GM21447 (cell line): ENCODE data around the gene CR1.
"Not testable (repeated sequence)": the region's sequence is repeated elsewhere in the genome, so short reads cannot be mapped to it uniquely, and the experiment has no call there.

Experiments used
- ATAC-seq: cut with Tn5 transposase; IDR thresholded peaks from one replicate; pipeline ENCODE4 v1.9.1; 2021; ENCODE audit not compliant: unreplicated experiment

CR1 gene

DNA sequence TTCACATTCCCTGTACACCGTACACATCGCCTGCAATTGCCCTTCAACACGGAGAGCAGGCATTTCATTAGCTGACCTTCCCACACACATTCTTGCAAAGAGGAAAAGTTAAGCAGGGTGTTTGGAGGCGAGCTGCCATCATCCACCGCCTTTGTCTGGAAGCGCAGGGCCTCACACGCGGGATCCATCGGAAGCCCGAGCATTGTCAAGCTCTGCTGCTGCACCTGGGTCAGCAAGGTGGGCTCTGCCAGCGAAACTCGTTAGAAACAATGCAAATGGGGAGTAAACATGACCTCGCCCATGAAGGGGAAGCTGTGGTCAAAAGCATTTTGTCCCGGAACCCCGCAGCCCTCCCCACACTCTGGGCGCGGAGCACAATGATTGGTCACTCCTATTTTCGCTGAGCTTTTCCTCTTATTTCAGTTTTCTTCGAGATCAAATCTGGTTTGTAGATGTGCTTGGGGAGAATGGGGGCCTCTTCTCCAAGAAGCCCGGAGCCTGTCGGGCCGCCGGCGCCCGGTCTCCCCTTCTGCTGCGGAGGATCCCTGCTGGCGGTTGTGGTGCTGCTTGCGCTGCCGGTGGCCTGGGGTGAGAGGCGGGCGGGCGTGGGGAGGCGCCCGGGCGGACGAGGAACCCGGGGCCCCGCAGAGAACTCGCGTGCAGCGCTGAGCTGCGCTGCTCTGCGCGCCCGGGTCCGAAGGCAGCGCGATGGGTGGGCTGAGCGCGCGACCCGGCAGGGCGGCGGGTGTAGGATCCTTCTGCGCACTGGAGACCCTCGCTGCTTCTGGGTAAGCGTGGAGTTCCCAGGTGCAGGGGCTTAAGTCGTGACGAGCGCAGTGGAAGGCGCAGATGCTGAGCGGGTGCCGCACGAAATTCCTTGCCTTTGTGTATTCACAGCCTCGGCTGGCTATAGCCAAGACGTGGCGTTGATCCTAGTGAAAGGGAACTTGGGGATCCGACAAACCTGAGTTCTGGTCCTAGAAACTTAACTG lies at the start of gene CR1:
CR1 (plus strand) TSS at position 357 of the 992 bp plus-strand sequence; CDS start at position 468, 111 bp downstream.
- peak; percentile 47 for ATAC-seq

DNA sequence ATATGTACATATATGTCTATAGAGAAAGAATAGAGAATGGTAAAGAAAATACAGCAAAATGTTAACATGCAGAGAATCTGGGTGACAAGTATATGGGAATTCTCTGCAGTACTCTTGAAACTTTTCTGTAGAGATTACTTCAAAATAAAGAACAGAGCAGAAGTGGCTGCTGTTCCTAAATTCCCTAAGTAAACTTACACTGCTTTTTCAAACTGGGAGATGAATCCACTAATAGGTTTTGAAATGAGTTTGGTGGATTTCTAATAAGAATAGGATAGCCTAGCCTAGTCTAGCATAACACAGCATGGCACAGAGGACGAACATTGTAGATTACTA lies 42.3 kb upstream of the CR1 start:
- no peak for ATAC-seq

DNA sequence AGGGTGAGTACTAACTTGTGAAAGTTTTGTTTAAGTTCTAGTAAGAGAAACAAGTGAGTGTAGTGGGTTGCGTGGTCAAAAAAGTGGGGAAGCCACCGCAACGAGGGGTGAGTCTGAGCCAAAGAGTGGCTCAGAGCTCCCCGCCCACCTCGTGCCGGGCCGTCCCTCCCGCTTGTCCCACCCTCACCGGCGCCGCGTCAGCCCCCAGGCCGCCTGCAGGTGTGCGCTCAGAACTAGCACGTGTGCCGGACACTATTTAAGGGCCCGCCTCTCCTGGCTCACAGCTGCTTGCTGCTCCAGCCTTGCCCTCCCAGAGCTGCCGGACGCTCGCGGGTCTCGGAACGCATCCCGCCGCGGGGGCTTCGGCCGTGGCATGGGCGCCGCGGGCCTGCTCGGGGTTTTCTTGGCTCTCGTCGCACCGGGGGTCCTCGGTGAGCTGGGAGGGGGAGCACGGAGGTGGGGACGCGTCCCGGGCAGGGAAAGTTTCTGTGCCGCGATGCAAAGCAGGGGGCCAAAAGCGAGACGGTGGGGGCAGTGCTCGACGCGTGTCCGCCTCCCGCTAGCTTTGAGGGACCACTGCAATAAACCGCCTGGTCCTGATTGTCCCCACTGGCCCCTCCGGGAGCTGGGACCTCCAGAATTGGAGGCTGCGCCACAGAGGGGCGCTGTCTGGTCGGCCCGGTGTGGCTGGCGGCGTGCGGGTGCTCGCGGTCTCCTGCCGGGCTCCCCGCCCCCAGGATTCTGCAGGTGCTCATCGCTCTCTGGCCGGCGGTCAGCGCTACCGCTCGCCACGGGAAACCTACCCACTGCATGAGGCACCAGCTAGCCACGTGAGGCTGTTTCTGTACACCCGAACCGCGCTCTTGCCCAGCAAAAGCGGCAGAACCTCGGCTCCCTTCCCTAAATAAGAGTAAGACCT lies 41.7 kb upstream of the CR1 start, which contains the start of gene CR2:
CR2 (plus strand) TSS at position 283 of the 919 bp plus-strand sequence; CDS start at position 374, 91 bp downstream.
- peak; percentile 66 for ATAC-seq

DNA sequence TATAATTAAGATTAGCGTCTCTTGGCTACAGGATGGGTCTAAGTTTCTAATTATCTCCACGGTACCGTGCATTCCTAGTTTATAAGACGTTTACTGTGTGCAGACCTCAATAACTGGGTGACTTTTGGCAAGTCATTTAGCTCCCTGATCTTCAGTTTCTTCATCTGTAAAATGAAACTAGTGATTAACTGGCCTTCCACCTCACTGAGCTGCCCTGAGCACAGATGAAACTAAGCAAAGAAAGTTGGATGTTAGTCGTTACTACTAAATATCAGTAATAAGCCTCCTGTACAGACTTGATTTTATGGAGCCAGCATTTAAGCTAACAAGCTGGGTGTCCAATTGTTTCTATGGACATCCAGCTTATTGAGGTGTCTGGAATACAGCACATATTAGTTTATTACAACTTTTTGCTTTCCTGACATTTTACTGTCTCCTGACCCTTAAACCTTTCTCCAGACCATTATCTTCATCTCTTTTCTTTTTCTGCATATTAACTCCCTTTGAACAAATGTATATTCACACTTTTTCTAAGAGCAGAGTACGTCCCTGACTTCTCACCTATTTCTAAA lies 40.7 kb upstream of the CR1 start:
- ATAC-seq: no peak

DNA sequence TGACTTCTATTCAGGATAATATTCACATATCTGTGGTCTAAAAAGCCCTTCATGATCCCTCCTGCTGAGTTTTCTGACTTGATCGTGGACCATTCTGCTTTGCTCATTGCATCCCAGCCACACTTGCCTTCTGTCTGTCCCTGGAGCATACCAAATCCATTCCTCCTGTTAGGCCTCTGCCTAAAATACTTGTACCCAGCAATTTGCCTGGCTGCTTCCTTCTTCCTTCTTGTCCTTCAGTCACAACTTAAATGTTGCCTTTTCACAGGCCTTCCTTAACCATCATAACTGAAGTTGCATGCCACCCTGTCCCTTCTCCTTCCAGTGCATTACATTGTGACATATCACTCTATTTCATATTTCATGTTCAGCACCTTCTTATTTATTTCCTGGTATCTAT lies 37.5 kb upstream of the CR1 start:
- no peak for ATAC-seq

DNA sequence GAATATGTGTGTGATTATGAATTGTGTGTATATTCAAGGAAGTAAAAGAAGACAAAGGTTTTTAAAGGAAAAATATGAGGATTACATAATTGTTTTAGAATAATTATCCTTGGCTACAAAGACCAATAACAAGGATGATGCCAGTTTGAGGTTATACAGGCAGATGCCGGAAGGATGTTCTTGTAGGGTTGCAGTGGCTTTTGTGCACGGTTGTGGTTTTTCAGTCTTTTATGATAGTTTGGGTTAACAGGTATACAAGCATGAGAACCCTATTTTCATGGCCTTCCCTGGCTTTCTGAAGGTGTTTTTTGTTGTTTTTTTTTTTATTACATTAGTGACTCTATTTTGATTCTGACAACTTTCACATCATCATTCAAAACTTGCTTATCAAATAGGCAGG lies 36.9 kb upstream of the CR1 start:
- no peak for ATAC-seq

DNA sequence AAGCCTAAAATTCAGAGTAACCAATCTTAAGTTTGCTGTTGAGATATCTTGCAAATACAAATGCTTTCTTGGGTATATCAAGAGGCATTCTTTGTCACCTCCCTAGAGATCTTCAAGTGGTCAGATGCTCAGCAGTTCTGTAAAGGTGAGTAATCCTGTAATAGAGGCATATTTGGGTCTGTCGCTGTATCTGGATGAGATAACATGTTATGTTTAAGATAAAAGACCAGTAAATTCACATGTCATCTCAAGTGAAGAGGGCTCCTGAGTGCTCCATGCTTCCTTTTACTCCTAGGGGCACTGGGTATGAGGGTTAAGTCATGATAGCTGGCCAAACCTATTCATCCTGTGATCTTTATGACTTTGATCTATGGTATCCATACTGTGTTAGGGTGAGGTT lies 34.3 kb upstream of the CR1 start:
- no peak for ATAC-seq

DNA sequence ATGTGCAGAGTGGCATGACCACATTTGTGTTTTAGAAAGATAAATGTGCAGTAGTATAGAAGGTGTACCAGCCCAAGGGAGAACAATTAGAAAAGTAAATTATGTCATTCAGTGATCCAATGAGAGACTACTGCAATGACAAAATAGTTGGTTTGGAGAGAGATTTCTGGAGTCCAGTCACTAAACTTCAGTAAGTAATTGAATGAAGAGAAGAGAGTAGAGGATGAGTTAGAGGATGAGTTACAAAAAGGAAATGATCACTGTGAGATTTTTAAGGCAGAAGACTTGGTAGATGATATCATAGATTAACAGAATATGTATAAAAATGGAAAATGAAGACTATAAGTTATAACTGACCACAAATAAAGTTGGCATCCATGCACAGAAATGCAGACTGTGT lies 33.4 kb upstream of the CR1 start:
- no peak for ATAC-seq

DNA sequence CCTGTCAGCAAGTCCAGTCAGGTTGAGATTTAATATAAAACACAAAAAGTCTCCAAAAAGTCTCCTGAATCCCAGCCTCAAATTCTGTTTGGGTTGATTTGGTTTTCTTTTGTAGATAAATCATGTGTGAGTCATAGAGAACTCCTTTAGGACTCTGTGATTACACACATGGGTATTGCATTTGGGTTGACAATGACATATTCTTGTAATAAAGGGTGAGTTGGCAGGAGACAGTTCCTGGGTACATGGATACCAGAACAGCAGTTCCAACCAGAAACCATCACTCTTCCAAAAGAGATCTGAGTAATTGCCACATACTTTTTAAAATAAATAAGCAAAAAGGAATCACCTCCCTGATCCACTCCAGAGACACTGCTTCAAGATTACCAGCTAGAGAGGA lies 32.9 kb upstream of the CR1 start:
- ATAC-seq: no peak

DNA sequence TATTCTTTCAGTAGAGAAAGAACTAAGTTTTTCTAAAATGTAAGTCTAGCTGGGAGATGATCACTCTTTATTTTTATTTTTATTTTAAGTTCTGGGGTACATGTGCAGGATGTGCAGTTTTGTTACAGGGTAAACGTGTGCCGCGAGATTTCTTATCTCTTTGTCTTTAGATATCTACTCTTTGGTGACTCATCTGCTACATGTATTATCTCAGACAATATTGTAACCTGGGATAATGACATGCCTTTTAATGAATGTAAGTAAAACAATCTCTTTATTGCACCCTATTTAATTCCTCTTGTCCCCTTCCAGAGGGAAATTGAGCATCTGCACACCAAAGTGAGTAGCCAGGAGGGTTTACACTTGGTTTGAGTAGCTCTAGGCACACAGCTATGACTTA lies 32.4 kb upstream of the CR1 start:
- no peak for ATAC-seq

DNA sequence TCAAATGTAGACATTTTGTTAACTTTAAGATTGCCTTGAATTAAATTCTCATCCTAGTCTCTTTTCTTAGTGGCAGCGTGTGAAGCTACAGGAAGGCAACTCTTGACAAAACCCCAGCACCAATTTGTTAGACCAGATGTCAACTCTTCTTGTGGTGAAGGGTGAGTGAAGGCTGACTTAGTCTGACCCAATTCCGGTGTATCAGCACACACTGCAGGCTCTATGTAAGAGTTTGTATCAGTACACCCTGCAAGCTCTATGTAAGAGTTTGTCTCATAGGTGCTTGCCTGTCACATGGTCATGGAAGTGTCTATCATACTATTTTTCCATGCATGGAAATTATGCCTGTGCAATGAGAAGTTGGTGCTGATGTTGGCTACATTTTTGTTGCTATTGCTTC lies 25.0 kb upstream of the CR1 start:
- no peak for ATAC-seq

DNA sequence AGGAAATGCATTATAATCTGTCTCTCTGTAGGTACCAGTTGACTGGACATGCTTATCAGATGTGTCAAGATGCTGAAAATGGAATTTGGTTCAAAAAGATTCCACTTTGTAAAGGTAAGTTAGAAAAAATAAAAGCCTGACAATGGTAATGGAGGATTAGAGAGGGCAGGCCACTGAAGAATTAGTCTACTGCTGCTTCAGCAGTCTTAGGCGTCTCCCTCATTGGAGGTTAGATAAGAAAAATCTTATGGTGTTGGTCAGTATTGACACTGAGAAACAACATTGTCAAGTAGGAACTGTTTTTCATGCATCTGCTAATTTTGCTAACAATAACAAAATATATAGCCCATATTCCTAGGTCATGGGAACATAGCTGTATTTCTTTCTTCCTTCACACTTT lies 21.7 kb upstream of the CR1 start:
- ATAC-seq: no peak

DNA sequence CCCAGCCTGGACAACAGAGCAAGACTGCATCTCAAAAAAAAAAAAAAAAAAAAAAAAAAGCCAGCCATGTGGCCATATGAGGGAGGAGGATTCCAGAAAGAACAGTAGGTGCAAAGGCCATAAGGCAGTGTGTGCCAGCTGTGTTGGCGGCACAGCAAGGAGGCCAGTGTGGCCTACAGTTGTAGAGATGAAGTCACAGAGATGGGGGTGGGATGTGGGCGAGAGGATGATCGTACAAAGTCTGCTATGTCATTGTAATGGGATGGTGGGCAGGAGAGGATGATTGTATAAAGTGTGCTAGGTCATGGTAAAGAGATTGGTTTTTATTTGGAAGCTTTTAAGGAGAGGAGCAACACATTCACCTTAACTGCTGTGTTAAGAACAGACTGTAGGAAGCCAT lies 9.8 kb upstream of the CR1 start:
- ATAC-seq: no peak

DNA sequence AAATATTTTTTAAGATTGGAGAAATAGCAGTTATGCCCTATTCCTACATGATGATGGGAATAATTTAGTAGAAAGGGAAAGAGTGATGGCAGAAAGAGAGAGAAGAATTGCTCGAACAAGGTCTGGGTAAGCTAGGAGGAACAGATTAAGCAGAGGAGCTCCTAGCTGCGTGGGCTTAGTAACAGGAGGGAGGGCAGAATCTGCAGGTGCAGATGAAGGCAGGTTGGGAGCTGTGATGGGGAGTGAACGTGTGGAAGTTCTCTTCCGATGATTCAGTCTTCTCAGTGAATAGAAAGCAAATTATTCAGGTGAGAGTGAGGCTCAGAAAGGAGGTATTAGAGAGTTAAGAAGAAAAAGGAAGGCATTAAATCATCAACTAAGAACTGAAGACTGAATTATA lies 8.3 kb upstream of the CR1 start:
- no peak for ATAC-seq

DNA sequence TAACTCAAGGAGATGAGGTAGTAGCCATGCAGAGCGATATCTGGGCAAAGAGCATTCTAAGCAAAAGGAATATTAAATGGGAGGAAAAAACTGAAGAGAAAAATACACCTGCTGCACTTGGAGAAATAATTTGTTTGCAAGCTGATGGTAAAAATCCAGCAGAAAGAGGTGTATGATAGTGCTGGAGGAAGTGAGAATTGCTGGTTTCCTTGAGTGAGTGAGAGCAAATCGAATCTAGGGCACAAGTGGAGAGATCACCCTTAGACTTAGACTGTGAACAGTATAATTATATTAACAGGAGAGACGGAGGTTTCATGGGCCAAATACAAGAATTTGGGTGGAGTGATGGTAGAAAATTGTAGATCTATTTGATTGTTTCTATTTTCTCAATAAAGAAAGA lies 2.7 kb upstream of the CR1 start:
- no peak for ATAC-seq

DNA sequence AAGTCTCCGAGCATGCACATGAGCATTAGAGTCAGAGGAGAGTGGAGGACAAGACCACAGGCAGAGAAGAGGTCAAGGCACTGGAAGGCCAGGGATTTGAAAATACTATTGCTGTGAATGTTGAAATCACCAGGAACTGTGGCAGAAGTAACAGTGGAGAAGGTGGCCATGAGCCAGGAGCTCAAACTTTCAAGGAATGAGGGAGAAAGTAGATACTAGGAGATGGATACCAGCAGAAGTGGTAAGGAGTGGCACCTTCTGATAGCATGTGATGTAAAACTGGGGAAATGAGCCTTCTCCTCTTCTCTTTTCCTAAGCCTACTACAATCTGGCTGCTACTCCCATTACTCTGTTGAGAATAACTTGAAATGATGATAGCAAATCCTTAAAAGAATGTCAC lies 1.8 kb upstream of the CR1 start:
- no peak for ATAC-seq

DNA sequence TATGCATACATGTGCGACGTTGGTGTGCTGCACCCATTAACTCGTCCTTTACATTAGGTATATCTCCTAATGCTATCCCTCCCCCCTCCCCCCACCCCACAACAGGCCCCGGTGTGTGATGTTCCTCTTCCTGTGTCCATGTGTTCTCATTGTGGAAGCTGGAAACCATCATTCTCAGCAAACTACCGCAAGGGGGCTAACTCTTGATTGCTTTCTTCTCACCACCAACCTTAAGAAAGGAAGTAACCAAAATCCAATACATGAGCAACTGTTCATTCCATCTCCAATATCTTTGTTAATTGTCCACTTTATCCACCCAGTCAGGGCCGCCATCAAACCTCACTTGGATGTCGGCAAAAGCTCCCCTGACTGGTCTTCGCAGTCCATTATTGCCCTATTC lies 676 bp upstream of the CR1 start:
- not testable (repeated sequence) for ATAC-seq

DNA sequence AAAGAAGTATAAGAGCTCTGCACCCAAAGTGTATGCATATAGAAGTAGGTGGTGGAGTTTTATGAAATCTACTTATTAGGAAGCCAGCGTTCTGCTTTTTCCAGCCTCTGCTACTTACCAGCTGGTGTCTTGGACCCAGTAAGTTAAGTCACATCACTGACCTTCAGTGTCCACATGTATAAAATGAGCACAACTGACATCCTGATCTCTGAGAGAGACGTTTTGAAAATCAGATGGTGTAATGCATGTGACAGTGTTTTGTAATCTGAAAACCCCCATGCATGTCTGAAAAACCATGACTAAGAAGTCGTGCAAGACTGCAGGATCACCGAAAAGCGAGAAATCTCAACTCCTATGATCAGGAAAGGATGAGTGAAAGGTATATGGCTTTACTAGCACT lies 2.0 kb downstream of the CR1 start:
- ATAC-seq: no peak

DNA sequence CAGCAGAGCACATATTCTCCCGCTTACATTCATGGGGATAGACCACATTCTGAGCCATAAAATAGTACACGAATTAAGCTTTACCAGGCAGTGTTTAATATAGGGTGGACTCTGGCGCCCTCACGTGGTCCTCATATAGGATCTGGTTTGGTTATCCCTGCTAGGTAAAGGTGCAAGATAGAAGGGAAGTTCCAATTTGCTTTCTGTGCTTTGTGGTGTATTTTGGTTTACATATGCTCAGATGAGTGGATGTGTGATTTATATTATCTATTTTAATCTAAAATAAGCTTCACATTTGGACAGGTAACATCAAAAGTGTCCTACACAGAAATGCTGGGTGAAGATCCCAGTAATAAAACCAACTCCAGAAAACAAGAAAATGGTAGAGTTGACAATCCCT lies 3.6 kb downstream of the CR1 start:
- peak; percentile 38 for ATAC-seq

DNA sequence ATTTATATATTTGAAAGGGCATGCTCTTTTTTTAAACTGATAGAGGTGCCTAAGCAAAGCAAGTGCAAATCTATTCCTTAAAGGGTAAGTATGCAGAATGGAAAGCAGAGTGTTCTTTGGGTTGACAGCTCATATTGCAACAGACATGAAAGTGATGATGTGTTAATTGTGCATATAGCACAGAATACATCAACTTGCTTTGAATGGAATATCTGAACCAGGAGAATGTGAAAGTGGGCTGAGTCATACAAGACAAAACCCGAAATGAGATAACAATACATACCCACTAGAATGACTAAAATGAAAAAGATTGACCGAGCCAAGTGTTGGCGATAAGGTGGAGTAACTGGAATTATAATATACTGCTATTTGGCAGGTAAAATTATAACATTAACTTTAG lies 4.3 kb downstream of the CR1 start:
- ATAC-seq: no peak

DNA sequence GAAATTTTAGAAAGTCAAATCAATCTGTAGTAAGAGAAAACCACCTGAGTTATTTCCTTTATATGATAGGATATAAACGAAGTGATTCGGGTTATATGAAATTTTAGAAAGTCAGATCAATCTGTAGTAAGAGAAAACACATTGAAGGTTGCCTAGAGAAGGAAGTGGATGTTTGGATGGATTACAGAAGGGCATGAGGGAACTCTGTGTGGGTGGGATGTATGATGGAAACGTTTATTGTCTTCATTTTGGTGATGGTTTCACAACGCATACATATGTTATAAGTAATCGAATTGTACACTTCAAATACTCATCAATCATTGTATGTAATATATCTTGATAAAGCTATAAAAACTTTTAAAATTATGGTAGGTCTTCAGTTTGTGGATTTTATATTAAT lies 5.1 kb downstream of the CR1 start:
- no peak for ATAC-seq

DNA sequence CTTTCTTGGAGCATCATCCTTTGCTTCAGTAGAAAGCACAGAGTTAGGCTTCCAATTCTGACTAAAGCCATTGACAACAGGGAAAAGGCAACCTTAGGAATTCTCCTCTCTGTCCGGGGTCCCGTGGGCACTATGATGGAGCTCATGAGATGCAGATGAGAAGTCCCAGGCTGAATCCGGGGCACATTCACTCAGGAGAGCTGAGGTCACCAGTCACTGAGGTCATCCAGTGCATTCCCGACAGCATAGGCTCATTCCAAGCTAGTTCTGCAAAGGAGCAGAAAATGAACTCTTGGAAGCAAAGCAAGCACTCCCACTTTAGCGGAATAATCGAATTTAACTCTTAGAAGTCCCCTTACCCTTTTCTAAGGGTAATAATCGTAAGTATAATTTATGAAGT lies 6.8 kb downstream of the CR1 start:
- ATAC-seq: no peak
